ENCODE measurements around the gene SIDT1. TPM values are rescaled to one million over a fixed set of nuclear protein-coding genes. Genes with fewer than 3 reads are reported as not detected.

SIDT1 gene
- total RNA-seq, 1 experiment from 2014 or later, result not detected

- Mint-ChIP-seq H3K9me3 (no peaks in the 10 kb centered on the region; a peak in 1 of 5 replicates), H3K4me3 (no peak overlapping the region), H3K27me3 (ENCODE audit: low read depth) (no peaks in the 10 kb centered on the region), H3K36me3 (ENCODE audit: insufficient read depth in 1 of 3, low read depth in 3 of 3) (no peaks in the 10 kb centered on the region), H3K4me1 (peaks cover 31 to 39% of the 10 kb centered on the region in 2 experiments), H3K27ac (peak overlapping the region in 1 of 3 experiments; percentile 0; a peak in 1 of 7 replicates)
- no peak overlapping the region for H3K18ac ChIP-seq (ENCODE audit: insufficient read length, low read depth, low read length)
- H4K5ac ChIP-seq (ENCODE audit: insufficient read length, low read depth, low read length), result no peak overlapping the region
- no peaks in the 10 kb centered on the region for H3K9me3 ChIP-seq (ENCODE audit: control insufficient read depth, low read depth, low read length)
- no peak overlapping the region for H3T11ph ChIP-seq (ENCODE audit: low read length)
- H3K23me2 ChIP-seq (ENCODE audit: insufficient read length, low read depth, low read length, poor library complexity, severe bottlenecking), result no peaks in the 10 kb centered on the region
- H3K23ac ChIP-seq (ENCODE audit: insufficient read length, low read depth, low read length), result no peak overlapping the region
- no peak overlapping the region for H3K27ac ChIP-seq (ENCODE audit: insufficient read length, low read depth, low read length)
- H3K56ac ChIP-seq (ENCODE audit: insufficient read length, low read depth, low read length), result no peak overlapping the region
- H4K91ac ChIP-seq (ENCODE audit: insufficient read length, low read depth, low read length), result no peak overlapping the region
- no peaks in the 10 kb centered on the region for H4K20me1 ChIP-seq (ENCODE audit: control insufficient read depth, insufficient read depth, insufficient read length)
- H2AK5ac ChIP-seq (ENCODE audit: insufficient read length, low read length), result no peak overlapping the region
- H3K4me2 ChIP-seq (ENCODE audit: insufficient read depth, insufficient read length, low read length), result no peak overlapping the region
- H2AFZ ChIP-seq (ENCODE audit: low read length), result no peak overlapping the region
- H2BK15ac ChIP-seq (ENCODE audit: low read depth, low read length), result no peak overlapping the region
- no peak overlapping the region for H2BK20ac ChIP-seq (ENCODE audit: low read depth, low read length, poor library complexity, severe bottlenecking)
- no peak for DNase-seq
- TF ChIP-seq CTCF (conservative IDR thresholded peaks at IDR 0.05), result no peak
- WGBS (ENCODE audit: extremely low coverage, insufficient read length, low lambda C conversion rate), result no CpG with 5 or more reads among the region's 3 CpGs
- peaks cover 6% of the 10 kb centered on the region; the same call in 1 of the 2 replicates for H3K4me1 ChIP-seq (ENCODE audit: insufficient read depth, low read length)
- H2BK5ac ChIP-seq (ENCODE audit: insufficient read length, low read length), result no peak overlapping the region
- H3K79me2 ChIP-seq (ENCODE audit: insufficient read depth, low read length), result no peaks in the 10 kb centered on the region
- H3K4ac ChIP-seq (ENCODE audit: low read depth, low read length), result no peak overlapping the region
- H3K27me3 ChIP-seq (ENCODE audit: insufficient read depth, low read length), result no peaks in the 10 kb centered on the region
- no peak overlapping the region for H2BK120ac ChIP-seq (ENCODE audit: low read depth, low read length, poor library complexity, severe bottlenecking)
- no peak overlapping the region for H3K14ac ChIP-seq (ENCODE audit: insufficient read depth, low read length)
- no peak overlapping the region for H3K9ac ChIP-seq (ENCODE audit: extremely low read depth, insufficient read length, low read length)
- no peak overlapping the region for H2BK12ac ChIP-seq (ENCODE audit: insufficient read length, low read depth, low read length)
- no peak overlapping the region for H4K8ac ChIP-seq (replicated peaks; ENCODE audit: insufficient read length, low read depth, low read length)
- H3K79me1 ChIP-seq (ENCODE audit: insufficient read depth, low read depth, low read length, poor library complexity, severe bottlenecking), result no peaks in the 10 kb centered on the region
These were observed 53.4 kb downstream of the SIDT1 start for GRCh38 chr3:113585720-113586119.

Data from H9 (cell line).